AG04449 (cell line): Measurements from ENCODE around the gene PELI1.

ENCODE experiments used
- CTCF ChIA-PET: fragments of 350-600 bp; formaldehyde crosslinking; extraction: SDS; loops from one replicate; lab custom pipeline; 2021; ENCODE audit warnings: antibody characterized with exemption; lab: Yijun Ruan, JAX
- POLR2A ChIA-PET: fragments of 400-600, 350-600 bp; formaldehyde crosslinking; extraction: SDS; loops from one replicate; lab custom pipeline; 2020; ENCODE audit warnings: antibody characterized with exemption, inconsistent platforms; lab: Yijun Ruan, JAX
- DNase-seq: peaks from one replicate; pipeline ENCODE4 v3.0.0-alpha.2; 2010; ENCODE audit warnings: low read depth, low spot score
- H3K4me3 ChIP-seq: 2 replicates; pipeline ENCODE4 v1.5.1; 2011; ENCODE audit warnings: low read depth, mild to moderate bottlenecking, control low read depth, low read length
- CTCF ChIP-seq: IDR thresholded peaks from one replicate; pipeline ENCODE4 v1.5.1; 2011; ENCODE audit warnings: mild to moderate bottlenecking, moderate library complexity, low read length, control low read depth, inconsistent platforms; ENCODE audit not compliant: insufficient read depth; ENCODE audit errors: missing control alignments

PELI1 gene

GRCh38 chr2:64189167-64189566 is 44.9 kb upstream of the PELI1 start:
- TF ChIP-seq CTCF, result no peak
- DNase-seq, result no peak
- POLR2A ChIA-PET, result no interaction called here
- CTCF ChIA-PET, result no interaction called here
- no peak overlapping the region for H3K4me3 ChIP-seq

GRCh38 chr2:64186699-64187605 is 42.7 kb upstream of the PELI1 start:
- no peak for DNase-seq
- no peak for TF ChIP-seq CTCF
- ChIA-PET CTCF (interaction anchor here (1.0 to 1.5 kb wide), 2 partner anchors 33 to 163 kb away, joined by 3 read pairs; no protein-coding TSS in a partner anchor), POLR2A (no interaction called here)
- no peak overlapping the region for H3K4me3 ChIP-seq

GRCh38 chr2:64179582-64180321 is 35.5 kb upstream of the PELI1 start:
- no peak for TF ChIP-seq CTCF
- ChIA-PET CTCF (interaction anchor here (0.7 to 1.2 kb wide), 3 partner anchors 44 to 151 kb away, joined by 3 to 4 read pairs (median 3); no protein-coding TSS in a partner anchor), POLR2A (no interaction called here)
- no peak overlapping the region for H3K4me3 ChIP-seq
- DNase-seq, result no peak

- POLR2A ChIA-PET, result no interaction called here
- CTCF ChIA-PET, result no interaction called here
- no peak overlapping the region for H3K4me3 ChIP-seq
- no peak for DNase-seq
- no peak for TF ChIP-seq CTCF
Measured at GRCh38 chr2:64177315-64177714, 33.1 kb upstream of the PELI1 start.

- TF ChIP-seq CTCF, result no peak
- no peak for DNase-seq
- ChIA-PET POLR2A (no interaction called here), CTCF (interaction anchor here (0.6 kb wide), 1 partner anchor 137 kb away, joined by 3 read pairs; no protein-coding TSS in a partner anchor)
- H3K4me3 ChIP-seq, result no peak overlapping the region
Measured at GRCh38 chr2:64175419-64176197, 31.4 kb upstream of the PELI1 start.
